ENCODE results near the gene NAIF1. TPM values are rescaled to one million over a fixed set of nuclear protein-coding genes. Genes with fewer than 3 reads are reported as not detected.

NAIF1 gene
- total RNA-seq, 2 donors from 2014 or later: 15.7 to 16.4 TPM

DNA sequence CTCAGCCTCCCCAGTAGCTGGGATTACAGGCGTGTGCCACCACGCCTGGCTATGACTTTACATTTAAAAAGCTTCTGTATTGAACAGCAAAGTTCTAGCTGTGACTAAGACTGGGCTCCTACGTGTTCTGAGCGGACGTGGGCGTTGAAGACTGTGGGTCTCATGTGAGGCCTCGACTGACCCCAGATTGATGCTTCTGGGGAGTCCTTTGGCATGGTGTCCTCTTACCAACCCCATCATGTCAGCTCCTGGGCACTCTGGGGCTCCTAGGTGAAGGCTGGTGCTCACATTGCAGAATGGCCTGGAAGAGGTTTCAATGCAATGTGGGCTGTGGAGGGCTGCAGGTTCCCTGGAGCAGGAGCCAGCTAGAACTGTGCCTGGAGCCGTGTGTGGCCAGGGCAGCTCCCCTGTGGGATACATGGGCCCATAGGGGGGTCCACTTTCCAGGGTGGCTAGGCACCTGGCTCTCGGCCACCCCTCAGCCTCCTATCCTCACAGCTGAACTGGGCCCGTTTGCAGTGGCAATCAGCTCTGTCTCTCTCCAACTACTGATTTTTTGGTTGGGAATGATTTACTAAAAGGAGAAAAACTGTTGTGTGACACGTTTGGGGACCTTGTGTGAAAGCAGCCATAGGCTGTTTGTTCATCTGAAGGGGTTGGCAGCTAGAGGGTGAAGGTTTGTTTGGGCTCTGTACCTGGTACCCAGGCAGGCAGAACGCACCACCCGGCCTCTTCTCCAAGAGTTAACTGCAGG, 30.6 kb upstream of the NAIF1 start:
- no peaks in the 10 kb centered on the region for H3K27me3 Mint-ChIP-seq
- peaks cover 24 to 38% of the 10 kb centered on the region in 2 donors for H3K4me1 Mint-ChIP-seq (ENCODE audit: low read depth in 2 of 2)
- no peak for ATAC-seq
- H3K9me3 Mint-ChIP-seq: no peaks in the 10 kb centered on the region
- no peak overlapping the region for H3K4me3 Mint-ChIP-seq
- H3K36me3 Mint-ChIP-seq: no peaks in the 10 kb centered on the region
- no peak for DNase-seq (ENCODE audit: low spot score)
- peak overlapping the region in 1 of 2 donors; percentile 64 for H3K27ac Mint-ChIP-seq

DNA sequence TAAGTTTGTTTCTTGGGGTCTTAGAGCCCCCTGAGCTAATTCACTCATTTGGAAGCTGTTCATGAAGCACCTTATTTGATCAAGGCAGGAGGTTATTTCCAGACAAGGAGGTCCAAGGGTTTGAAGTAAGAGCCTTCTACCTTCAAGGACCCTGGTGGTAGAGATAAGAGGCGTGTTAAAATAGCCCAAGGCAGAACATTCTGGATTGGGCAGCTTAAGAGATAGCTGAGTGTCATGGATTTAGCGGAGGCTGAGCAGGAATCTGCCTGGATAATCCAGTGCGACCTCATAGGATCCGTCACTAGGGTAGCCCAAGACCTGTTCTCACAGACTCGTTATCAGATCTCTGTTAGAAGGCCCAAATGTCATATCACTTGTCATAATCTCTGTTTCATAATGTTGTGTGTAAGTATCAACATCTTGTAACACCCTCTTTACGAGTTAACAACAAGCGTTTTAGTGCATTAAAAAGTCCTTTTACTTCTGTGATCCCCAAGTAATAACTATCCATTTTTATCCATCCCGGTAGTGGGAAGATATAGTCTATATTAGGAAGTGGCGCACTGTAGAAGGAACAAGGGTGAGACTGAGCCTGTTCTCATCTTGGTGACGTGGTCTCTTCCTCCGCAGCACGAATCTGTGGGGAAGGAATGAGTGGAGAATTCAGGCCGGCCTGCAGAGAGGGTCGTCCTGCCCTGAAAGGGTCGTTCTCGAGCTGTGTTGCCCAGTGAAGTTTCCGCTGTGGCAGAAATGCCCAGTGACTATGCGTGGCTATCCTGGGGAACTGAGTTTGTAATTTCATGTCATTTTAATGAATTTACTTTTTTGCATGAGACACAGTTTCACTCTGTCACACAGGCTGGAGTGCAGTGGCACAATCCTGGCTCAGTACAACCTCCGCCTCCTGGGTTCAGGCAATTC, 29.8 kb upstream of the NAIF1 start:
- Mint-ChIP-seq H3K9me3 (no peaks in the 10 kb centered on the region), H3K27ac (peak overlapping the region in 1 of 2 donors; percentile 73), H3K4me1 (ENCODE audit: low read depth in 2 of 2) (peaks cover 30 to 34% of the 10 kb centered on the region in 2 donors), H3K4me3 (no peak overlapping the region), H3K36me3 (no peaks in the 10 kb centered on the region), H3K27me3 (no peaks in the 10 kb centered on the region)
- ATAC-seq (no peak), DNase-seq (ENCODE audit: low spot score) (no peak)

DNA sequence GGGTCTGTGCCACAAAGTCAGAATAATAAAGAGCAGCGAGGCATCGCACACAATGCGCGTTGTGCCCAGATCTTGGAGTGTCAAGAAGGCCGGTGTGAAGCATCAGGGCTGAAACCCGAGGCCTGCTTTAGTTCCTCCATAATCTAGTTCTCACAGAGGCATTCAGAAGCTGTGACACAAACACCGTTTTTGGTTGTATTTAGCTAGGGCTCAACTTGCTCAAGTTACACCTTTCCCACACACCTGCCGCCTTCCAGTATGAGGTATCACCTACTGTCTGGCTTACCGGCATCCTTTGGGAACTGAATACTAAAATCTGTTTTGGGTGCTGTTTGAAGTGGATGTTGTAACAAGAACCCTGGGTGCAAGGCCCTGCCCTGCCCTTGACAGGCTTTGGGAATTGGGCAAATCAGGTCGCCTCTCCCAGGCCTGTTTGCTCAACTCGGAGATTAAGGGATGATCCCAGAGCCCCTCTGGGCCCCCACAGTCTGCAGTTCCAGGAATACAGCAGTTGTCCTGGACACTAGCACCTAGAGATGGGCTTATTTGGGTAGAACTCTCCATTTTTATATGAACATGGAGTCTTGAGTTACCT, 27.9 kb upstream of the NAIF1 start:
- no peaks in the 10 kb centered on the region for H3K36me3 Mint-ChIP-seq
- DNase-seq (ENCODE audit: low spot score) (no peak), ATAC-seq (no peak)
- H3K27me3 Mint-ChIP-seq: no peaks in the 10 kb centered on the region
- no peak overlapping the region for H3K4me3 Mint-ChIP-seq
- peaks cover 34 to 40% of the 10 kb centered on the region in 2 donors for H3K4me1 Mint-ChIP-seq (ENCODE audit: low read depth in 2 of 2)
- H3K9me3 Mint-ChIP-seq: no peaks in the 10 kb centered on the region
- peak overlapping the region; percentile 68 to 86 for H3K27ac Mint-ChIP-seq

DNA sequence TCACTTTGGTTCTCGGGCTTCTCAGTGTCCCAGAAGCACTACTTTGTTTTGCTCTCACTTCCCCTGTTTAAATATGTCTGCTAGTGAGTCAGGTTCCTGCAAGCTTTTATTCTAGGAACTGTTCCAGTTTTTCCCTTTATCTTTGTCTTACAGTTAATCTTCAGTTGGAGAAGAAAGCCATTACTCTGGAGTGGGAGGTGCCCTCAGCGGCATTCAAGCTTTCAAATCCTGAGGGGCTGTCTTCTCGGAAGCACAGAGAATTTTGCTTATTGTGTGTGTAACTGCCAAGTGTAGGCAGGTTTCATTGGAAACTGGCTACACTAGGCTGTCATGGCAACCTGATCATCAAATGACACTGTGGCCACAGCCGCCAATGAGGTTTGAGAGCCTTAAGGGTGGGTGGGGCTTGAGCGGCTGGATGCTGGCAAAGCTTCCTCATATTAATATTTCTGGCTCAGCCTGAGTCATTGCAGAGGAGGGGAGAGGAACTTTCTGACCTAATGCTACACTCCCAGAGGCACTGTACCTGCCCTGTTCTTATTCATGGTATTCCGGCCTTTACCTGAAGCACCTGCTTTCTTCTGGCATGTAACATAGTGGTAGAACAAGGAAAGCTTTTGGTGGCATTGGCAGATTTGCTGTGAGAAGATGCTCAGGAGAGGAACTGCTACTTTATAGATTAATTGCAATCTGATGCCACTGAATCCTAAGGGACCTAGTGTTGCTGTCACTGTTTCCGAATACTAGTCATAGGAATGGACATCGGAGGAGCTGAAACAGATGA, 27.2 kb upstream of the NAIF1 start:
- peaks cover 34 to 43% of the 10 kb centered on the region in 2 donors for H3K4me1 Mint-ChIP-seq (ENCODE audit: low read depth in 2 of 2)
- no peaks in the 10 kb centered on the region for H3K27me3 Mint-ChIP-seq
- peak overlapping the region; percentile 68 to 86 for H3K27ac Mint-ChIP-seq
- ATAC-seq: peak; percentile 77 to 79
- H3K9me3 Mint-ChIP-seq: no peaks in the 10 kb centered on the region
- DNase-seq (ENCODE audit: low spot score): no peak
- H3K4me3 Mint-ChIP-seq: no peak overlapping the region
- no peaks in the 10 kb centered on the region for H3K36me3 Mint-ChIP-seq

DNA sequence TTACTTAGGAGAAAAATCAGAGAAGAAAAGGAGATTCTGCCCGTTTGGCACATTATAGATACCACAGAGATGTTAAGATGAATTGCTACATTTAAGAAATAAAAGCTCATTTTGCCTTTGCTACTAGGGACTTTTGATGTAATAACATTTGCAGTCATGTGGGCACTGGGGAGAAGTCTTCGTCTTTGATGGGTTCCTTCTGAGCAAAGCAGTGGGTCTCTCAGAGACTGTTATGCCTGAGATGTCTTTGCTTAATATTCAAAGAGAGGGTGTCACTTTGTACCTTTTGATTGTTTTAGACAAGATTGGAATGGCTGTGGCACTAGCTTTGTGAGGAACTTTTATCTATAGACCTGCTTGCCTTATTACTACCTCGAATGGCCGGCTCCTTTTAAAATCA, 25.9 kb upstream of the NAIF1 start:
- Mint-ChIP-seq H3K27me3 (no peaks in the 10 kb centered on the region), H3K4me1 (ENCODE audit: low read depth in 2 of 2) (peaks cover 35 to 36% of the 10 kb centered on the region in 2 donors), H3K9me3 (no peaks in the 10 kb centered on the region), H3K27ac (peak overlapping the region; percentile 9 to 62), H3K4me3 (no peak overlapping the region), H3K36me3 (no peaks in the 10 kb centered on the region)
- no peak for DNase-seq (ENCODE audit: low spot score)
- no peak for ATAC-seq

DNA sequence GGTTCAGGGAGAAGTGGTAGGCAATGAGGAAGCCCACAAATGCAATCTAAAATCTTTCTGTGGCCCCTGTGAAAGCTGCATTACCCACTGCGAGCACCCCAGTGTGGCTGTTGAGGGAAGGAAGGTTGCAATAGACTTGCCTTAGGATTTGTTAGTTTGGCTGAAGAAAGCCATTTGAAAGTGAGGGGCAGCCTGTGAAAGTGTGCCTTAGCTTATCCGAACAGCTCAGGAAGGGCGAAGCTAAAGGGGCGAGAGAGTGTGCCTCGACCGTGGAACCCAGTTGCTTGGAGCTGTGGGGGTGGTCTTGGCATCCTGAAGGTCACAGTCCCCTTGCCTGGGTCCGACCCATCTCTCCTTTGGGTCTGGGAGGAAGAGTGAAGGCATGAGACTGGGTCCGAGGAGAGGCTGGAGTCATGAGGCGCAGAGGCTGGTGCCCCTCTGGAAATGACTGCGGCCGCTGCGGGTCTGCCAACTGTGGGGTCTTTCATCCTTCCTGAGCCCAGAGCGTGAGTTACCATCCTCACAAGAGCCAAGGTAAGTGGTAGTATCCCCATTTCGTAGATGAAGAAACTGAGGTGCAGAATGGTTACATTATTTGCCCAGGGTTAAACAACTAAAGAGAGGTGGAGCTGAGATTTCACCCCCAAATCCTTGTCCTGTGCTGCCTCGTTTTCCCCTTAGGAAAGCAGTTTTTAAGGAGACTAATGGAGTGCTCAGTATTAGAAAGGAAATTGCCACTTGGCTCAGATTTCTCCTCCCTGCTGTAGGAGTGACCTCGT, 25.3 kb upstream of the NAIF1 start:
- H3K4me1 Mint-ChIP-seq (ENCODE audit: low read depth in 2 of 2): peaks cover 41 to 42% of the 10 kb centered on the region in 2 donors
- H3K9me3 Mint-ChIP-seq: no peaks in the 10 kb centered on the region
- H3K36me3 Mint-ChIP-seq: peaks cover 5% of the 10 kb centered on the region
- no peak for ATAC-seq
- H3K27me3 Mint-ChIP-seq: no peaks in the 10 kb centered on the region
- no peak overlapping the region for H3K4me3 Mint-ChIP-seq
- DNase-seq (ENCODE audit: low spot score): no peak
- H3K27ac Mint-ChIP-seq: peak overlapping the region; percentile 9 to 62

DNA sequence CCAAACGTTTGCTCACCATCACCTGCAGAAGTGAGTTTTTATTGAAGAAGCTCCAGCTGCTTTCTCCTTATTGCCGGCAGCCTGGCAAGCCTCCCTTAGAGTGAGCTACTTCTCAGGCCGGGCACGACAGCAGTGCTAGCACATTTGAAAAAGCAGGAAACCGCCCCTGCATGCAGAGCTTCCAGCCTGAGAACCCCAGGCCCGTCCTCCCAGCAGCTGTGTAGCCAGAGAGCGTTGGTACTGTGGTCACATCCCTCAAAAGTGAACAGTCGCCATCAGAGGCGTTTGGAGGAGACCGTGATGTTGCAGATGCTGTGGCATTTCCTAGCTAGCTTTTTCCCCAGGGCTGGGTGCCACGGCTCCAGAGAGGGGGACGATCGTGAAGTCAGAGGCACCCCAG, 24.5 kb upstream of the NAIF1 start:
- ATAC-seq: no peak
- peaks cover 7% of the 10 kb centered on the region for H3K36me3 Mint-ChIP-seq
- DNase-seq (ENCODE audit: low spot score): no peak
- no peaks in the 10 kb centered on the region for H3K27me3 Mint-ChIP-seq
- H3K9me3 Mint-ChIP-seq: no peaks in the 10 kb centered on the region
- peak overlapping the region in 1 of 2 donors; percentile 46 for H3K27ac Mint-ChIP-seq
- no peak overlapping the region for H3K4me3 Mint-ChIP-seq
- H3K4me1 Mint-ChIP-seq (ENCODE audit: low read depth in 2 of 2): peaks cover 38 to 42% of the 10 kb centered on the region in 2 donors

DNA sequence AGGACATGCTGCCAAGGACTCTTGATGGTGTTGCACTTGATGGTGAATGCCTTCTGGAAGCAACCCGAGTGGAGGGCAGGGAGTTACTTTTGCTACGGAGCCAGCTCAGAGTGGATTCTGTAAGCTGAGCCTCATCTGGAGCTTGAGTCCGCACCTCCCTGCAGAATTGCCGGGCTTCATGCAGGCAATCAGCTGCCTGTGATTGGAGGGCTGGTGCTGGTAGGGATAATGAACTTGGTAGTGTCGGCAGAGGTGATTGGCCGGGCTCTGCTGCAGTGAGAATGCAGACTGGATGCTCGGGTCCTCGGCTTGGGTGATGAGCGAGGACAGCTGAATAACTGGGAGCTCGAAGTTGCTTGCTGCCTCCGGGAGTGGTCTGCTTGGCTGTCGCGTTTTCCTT, 24.0 kb upstream of the NAIF1 start:
- Mint-ChIP-seq H3K27ac (no peak overlapping the region), H3K4me3 (no peak overlapping the region), H3K27me3 (no peaks in the 10 kb centered on the region), H3K9me3 (no peaks in the 10 kb centered on the region), H3K4me1 (ENCODE audit: low read depth in 2 of 2) (peaks cover 36 to 40% of the 10 kb centered on the region in 2 donors), H3K36me3 (peaks cover 7% of the 10 kb centered on the region)
- no peak for DNase-seq (ENCODE audit: low spot score)
- no peak for ATAC-seq

DNA sequence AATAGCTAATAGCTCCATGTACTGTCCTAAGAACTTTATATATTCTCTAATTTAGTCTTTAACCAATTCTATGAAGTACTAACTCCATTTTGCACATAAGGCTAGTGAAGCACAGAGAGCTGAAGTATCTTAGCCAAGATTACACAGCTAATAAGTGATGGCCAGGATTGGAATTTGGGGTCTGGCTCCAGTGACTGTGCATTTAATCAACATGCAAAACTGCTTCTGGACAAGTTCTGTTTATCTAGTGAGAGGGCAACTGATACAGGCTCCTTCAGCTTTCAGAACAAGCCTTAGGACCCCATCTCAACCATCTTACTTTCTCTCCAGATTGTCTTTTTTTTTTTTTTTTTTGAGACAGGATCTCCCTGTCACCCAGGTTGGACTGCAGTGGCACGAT, 22.2 kb upstream of the NAIF1 start:
- no peaks in the 10 kb centered on the region for H3K27me3 Mint-ChIP-seq
- H3K27ac Mint-ChIP-seq: no peak overlapping the region
- DNase-seq (ENCODE audit: low spot score) (no peak), ATAC-seq (no peak)
- H3K4me1 Mint-ChIP-seq (ENCODE audit: low read depth in 2 of 2): peaks cover 37 to 45% of the 10 kb centered on the region in 2 donors
- H3K4me3 Mint-ChIP-seq: no peak overlapping the region
- no peaks in the 10 kb centered on the region for H3K9me3 Mint-ChIP-seq
- H3K36me3 Mint-ChIP-seq: peaks cover 7% of the 10 kb centered on the region

DNA sequence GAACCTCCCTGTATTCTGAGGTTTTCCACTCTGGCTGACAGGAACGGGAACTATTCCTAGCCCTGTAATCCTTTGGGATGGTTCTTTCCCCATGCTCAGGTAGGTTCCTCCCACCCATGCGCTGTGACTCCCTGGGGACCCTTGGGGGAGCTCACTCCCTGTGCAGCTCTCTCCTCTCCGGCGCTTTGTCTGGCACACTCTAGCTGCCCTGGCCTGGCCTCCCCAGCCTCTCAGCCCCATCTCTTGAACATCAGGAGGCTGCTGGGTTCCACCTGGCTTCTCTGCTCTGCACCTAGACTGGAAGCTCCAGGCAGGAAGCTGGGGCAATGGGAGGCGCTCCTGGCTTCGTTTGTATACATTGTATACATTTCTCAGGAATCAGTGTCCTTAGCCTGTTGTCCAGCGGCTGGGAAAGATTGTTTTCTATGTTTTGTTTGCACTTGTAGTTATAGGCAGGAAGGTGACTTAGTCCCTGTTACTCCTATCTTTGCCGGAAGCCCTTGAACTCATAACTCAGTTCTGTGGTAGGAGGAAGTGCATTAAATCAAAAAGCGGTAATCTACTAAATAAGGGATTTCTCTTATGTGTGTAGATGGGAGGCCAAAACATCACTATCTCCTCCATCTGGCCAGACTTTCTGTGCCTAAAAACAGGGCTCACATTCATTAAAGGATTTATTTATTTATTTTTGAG, 21.3 kb upstream of the NAIF1 start:
- DNase-seq (ENCODE audit: low spot score): no peak
- H3K27me3 Mint-ChIP-seq: no peaks in the 10 kb centered on the region

DNA sequence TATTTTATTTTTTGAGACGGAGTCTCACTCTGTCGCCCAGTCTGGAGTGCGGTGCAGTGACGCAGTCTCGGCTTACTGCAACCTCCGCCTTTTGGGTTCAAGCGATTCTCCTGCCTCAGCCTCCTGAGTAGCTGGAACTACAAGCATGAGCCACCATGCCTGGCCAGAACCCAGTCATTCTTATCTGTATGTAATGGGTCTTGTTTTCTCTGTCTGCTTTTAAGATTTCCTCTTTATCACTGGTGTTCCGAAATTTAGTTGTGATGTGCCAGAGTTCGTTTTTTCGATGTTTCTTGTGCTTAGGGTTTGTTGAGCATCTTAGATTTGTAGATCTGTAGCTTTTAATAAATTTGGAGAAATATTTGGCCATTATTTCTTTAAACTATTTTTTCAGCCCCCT, 20.1 kb upstream of the NAIF1 start:
- Mint-ChIP-seq H3K4me3 (no peak overlapping the region), H3K27me3 (no peaks in the 10 kb centered on the region), H3K27ac (no peak overlapping the region), H3K4me1 (ENCODE audit: low read depth in 2 of 2) (peaks cover 24 to 38% of the 10 kb centered on the region in 2 donors), H3K36me3 (peaks cover 7% of the 10 kb centered on the region), H3K9me3 (no peaks in the 10 kb centered on the region)
- DNase-seq (ENCODE audit: low spot score) (no peak), ATAC-seq (no peak)

More for the DNA sequence above, 21.3 kb upstream of the NAIF1 start:
- H3K9me3 Mint-ChIP-seq: no peaks in the 10 kb centered on the region
- no peak overlapping the region for H3K4me3 Mint-ChIP-seq
- H3K36me3 Mint-ChIP-seq: peaks cover 7% of the 10 kb centered on the region
- peak overlapping the region in 1 of 2 donors; percentile 44 for H3K27ac Mint-ChIP-seq
- H3K4me1 Mint-ChIP-seq (ENCODE audit: low read depth in 2 of 2): peaks cover 33 to 44% of the 10 kb centered on the region in 2 donors
- ATAC-seq: no peak

DNA sequence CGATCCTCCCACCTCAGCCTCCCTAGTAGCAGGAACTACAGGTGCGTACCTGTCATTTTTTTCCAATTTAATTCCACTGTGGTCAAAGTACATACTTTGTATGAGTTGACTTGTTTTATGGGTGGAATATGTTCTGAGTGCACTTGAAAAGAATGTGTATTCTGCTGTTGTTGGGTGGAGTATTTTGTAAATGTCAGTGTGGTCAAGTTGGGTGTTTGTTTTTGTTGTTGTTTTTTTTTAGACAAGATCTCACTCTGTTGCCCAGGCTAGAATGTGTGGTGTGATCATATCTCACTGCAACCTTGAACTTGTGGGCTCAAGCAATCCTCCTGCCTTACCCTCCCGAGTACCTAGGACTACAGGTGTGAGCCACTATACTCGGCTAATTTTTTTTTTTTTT, 18.8 kb upstream of the NAIF1 start:
- Mint-ChIP-seq H3K36me3 (peaks cover 7% of the 10 kb centered on the region), H3K4me1 (ENCODE audit: low read depth in 2 of 2) (peaks cover 22 to 34% of the 10 kb centered on the region in 2 donors), H3K27ac (peak overlapping the region in 1 of 2 donors; percentile 31)

More for the DNA sequence above, 18.8 kb upstream of the NAIF1 start:
- Mint-ChIP-seq H3K27me3 (no peaks in the 10 kb centered on the region), H3K4me3 (no peak overlapping the region), H3K9me3 (no peaks in the 10 kb centered on the region)
- no peak for DNase-seq (ENCODE audit: low spot score)
- ATAC-seq: no peak
